Esophagus muscularis mucosa (tissue), 4 donors: ENCODE data around the gene RFX7. TPM values are rescaled to one million over a fixed set of nuclear protein-coding genes. Genes with fewer than 3 reads are reported as not detected.

Experiments used
- DNase-seq: peaks from one replicate; pipeline ENCODE4 v3.0.0-alpha.2; 2017; ENCODE audit errors: extremely low spot score
- H3K27ac ChIP-seq, 4 donors: fragments of 200-600 bp; sonication (generic); replicated peaks in 1 of 4; 1 replicate in 3 of 4; 2 replicates in 1 of 4; pipeline ENCODE4 v1.5.1; 2016 to 2019; ENCODE audit warnings: mild to moderate bottlenecking in 1 of 4
- H3K27me3 ChIP-seq, 4 donors: fragments of 200-600 bp; sonication (generic); one replicate each; pipeline versions ENCODE4 v1.5.1 to v1.6.0; 2016 to 2019
- H3K36me3 ChIP-seq, 4 donors: fragments of 200-600 bp; sonication (generic); one replicate each; pipeline ENCODE4 v1.5.1; 2016 to 2019
- H3K4me1 ChIP-seq, 4 donors: fragments of 200-600 bp; sonication (generic); one replicate each; pipeline ENCODE4 v1.5.1; 2016 to 2019
- H3K4me3 ChIP-seq, 4 donors: fragments of 200-600 bp; sonication (generic); 1 replicate in 2 of 4; 2 replicates in 2 of 4; pipeline ENCODE4 v1.5.1; 2016 to 2019; ENCODE audit warnings: mild to moderate bottlenecking in 4 of 4, moderate library complexity in 1 of 4
- H3K9me3 ChIP-seq, 4 donors: fragments of 200-600 bp; sonication (generic); 1 replicate in 3 of 4; 2 replicates in 1 of 4; pipeline ENCODE4 v1.5.1; 2016 to 2019
- EP300 ChIP-seq: sonication (generic); formaldehyde crosslinking; IDR thresholded peaks from one replicate; pipeline ENCODE4 v1.6.1; 2017; ENCODE audit warnings: antibody characterized with exemption
- POLR2A ChIP-seq: fragments of 450-650 bp; IDR thresholded peaks from one replicate; pipeline ENCODE4 v1.6.1; 2017; ENCODE audit warnings: antibody characterized with exemption, moderate library complexity, mild to moderate bottlenecking, low read depth
- POLR2AphosphoS5 ChIP-seq, 2 donors: sonication (generic); formaldehyde crosslinking; IDR thresholded peaks; one replicate each; pipeline ENCODE4 v1.6.1; 2017; ENCODE audit warnings: antibody characterized with exemption in 2 of 2
- WGBS: methylation state at CpG from one replicate; pipeline ENCODE4 v1.1.5; 2018; 5-methylcytosine and 5-hydroxymethylcytosine counted together
- intact Hi-C: fragments of 100-400 bp; cut with DNase I; formaldehyde crosslinking; loops from one replicate; pipeline ENCODE4 v1.15.1; 2023
- total RNA-seq, 4 donors: library from RNA; depleted of rRNA; stranded (reverse); fragments of >200 nt; gene quantifications; one replicate each; pipeline versions ENCODE4 v1.1.0 to v1.2.1, GENCODE V29; 2016
- TF ChIP-seq, protein P1 (sequence below), 3 experiments: fragments of 200-600 bp in 2 of 3; fragments of 450-650 bp in 1 of 3; sonication (generic) in 2 of 3; IDR thresholded peaks; one replicate each; pipeline ENCODE4 v1.5.1; 2017 to 2019; ENCODE audit warnings: antibody characterized with exemption in 3 of 3, mild to moderate bottlenecking in 2 of 3, moderate library complexity in 1 of 3

The RFX7 gene
- total RNA-seq, 4 donors from 2014 or later: 5.4 to 8.3 (median 6.7) TPM

DNA sequence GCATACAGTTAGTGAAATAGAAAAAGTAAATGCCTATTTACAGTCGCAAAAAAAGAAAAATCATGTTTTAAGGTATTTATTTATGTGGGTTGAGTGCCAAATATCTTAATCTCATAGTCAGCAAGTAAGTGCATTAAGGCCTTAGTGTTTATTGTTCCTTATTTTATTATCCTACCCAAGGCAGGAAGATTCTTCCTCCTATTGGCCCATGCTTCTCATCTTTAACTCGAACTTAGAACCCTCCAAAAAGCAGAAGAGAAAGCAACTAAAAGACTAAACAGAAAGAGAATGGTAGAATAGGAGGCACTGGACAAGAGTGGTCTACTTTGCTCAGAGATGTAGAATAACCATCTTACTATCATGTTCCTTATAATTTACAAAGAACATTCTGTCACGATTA lies 7.5 kb downstream of the RFX7 start:
- peaks cover 0 to 15% (median 7%) of the 10 kb centered on the region in 4 donors for H3K9me3 ChIP-seq
- peaks cover 0 to 16% (median 4%) of the 10 kb centered on the region in 4 donors for H3K36me3 ChIP-seq
- no peak overlapping the region for H3K4me3 ChIP-seq
- no peaks in the 10 kb centered on the region for H3K27me3 ChIP-seq
- intact Hi-C loops: no loop called here
- peaks cover 0 to 8% (median 5%) of the 10 kb centered on the region in 4 donors for H3K4me1 ChIP-seq
- no peak overlapping the region for H3K27ac ChIP-seq
- no peak for TF ChIP-seq POLR2A
- TF ChIP-seq, protein P1, sequence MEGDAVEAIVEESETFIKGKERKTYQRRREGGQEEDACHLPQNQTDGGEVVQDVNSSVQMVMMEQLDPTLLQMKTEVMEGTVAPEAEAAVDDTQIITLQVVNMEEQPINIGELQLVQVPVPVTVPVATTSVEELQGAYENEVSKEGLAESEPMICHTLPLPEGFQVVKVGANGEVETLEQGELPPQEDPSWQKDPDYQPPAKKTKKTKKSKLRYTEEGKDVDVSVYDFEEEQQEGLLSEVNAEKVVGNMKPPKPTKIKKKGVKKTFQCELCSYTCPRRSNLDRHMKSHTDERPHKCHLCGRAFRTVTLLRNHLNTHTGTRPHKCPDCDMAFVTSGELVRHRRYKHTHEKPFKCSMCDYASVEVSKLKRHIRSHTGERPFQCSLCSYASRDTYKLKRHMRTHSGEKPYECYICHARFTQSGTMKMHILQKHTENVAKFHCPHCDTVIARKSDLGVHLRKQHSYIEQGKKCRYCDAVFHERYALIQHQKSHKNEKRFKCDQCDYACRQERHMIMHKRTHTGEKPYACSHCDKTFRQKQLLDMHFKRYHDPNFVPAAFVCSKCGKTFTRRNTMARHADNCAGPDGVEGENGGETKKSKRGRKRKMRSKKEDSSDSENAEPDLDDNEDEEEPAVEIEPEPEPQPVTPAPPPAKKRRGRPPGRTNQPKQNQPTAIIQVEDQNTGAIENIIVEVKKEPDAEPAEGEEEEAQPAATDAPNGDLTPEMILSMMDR (IDR thresholded peaks at IDR 0.05): no peak
- TF ChIP-seq POLR2AphosphoS5 (IDR thresholded peaks at IDR 0.05): no peak
- TF ChIP-seq EP300: no peak
- DNase-seq: no peak
- 48% methylated on average over 3 of the region's 3 CpGs for WGBS

DNA sequence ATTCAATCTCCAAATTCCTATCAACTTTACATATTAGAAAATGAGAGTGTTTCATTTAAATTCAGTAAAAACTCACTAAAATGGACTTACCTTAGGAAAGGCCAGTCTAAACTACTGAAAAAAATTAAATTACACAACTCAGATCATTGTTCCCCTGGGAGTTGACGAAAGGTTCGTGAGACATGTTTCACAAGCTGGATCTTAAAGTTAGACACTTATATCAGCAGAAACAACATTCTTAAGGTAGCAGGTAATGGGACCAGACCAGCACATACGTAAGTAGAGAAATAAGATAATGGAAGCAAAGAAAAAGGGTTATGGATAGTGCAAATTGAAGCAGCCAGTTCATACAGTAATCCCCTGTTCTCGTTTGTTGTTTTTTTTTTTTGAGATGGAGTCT lies 8.9 kb downstream of the RFX7 start:
- DNase-seq: no peak
- 77% methylated on average over 4 of the region's 4 CpGs for WGBS

DNA sequence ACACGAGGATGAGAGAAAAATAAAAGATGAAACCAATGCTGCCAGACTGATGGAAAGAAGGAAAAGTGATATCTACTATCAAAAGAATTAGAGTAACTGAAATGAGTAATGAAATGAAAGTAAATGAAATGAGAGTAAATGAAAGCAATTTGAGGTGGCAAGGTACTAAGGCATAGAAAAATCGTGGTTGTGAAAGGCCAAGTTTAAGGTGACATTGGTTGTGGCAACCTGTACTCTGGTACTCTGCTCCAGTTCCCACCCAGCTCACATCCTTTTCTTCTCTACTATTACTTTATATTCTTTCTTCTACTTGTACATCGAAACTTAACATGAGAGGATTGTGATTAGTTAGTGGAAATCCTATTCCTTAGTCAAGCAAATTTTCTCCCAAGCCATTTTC lies 10.1 kb downstream of the RFX7 start:
- Histone ChIP-seq H3K4me3 (no peak overlapping the region), H3K27me3 (no peaks in the 10 kb centered on the region), H3K36me3 (peaks cover 0 to 27% (median 4%) of the 10 kb centered on the region in 4 donors), H3K4me1 (peaks cover 0 to 8% (median 0%) of the 10 kb centered on the region in 4 donors), H3K27ac (no peak overlapping the region), H3K9me3 (peaks cover 0 to 15% (median 7%) of the 10 kb centered on the region in 4 donors)
- TF ChIP-seq POLR2A: no peak
- intact Hi-C loops: no loop called here
- 92% methylated on average over 3 of the region's 3 CpGs for WGBS
- no peak for DNase-seq

More for the DNA sequence above, 8.9 kb downstream of the RFX7 start:
- no peaks in the 10 kb centered on the region for H3K27me3 ChIP-seq
- TF ChIP-seq POLR2AphosphoS5 (IDR thresholded peaks at IDR 0.05) (no peak), POLR2A (no peak), EP300 (no peak)
- TF ChIP-seq, protein P1 (IDR thresholded peaks at IDR 0.05): no peak
- H3K4me3 ChIP-seq: no peak overlapping the region
- H3K4me1 ChIP-seq: peaks cover 0 to 8% (median 0%) of the 10 kb centered on the region in 4 donors
- peaks cover 0 to 15% (median 7%) of the 10 kb centered on the region in 4 donors for H3K9me3 ChIP-seq
- H3K27ac ChIP-seq: no peak overlapping the region
- peaks cover 0 to 22% (median 4%) of the 10 kb centered on the region in 4 donors for H3K36me3 ChIP-seq
- intact Hi-C loops: no loop called here

DNA sequence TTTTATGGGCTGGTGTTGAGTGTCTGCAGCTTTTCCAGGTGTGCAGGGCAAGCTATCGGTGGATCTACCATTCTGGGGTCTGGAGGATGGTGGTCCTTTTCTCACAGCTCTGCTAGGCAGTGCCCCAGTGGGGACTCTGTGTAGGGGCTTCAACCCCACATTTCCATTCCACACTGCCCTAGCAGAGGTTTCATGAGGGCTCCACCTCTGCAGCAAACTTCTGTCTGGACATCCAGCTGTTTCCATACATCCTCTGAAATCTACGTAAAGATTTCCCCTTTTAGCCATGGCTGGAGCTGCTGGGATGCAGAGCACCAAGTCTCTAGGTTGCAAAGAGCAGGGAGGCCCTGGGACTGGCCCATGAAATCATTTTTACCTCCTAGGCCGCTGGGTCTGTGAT lies 11.6 kb downstream of the RFX7 start:
- 100% methylated on average over 3 of the region's 3 CpGs for WGBS
- no peak overlapping the region for H3K4me3 ChIP-seq

DNA sequence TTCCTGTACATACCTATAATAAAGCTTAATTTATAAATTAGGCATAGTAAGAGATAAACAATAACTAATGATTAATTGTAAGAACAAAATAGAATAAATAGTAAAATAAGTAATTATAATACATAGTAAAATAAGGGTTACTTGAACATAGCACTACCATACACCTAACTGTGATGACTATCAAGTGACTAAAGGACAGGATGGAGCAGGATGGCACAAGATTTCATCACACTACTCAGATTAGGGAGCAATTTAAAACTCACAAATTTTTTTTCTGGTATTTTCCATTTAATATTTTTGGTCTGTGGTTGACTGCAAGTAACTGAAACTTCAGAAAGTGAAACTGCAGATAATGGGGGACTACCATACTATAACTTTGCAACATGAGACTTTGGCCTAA lies 14.8 kb downstream of the RFX7 start:
- no peak overlapping the region for H3K4me3 ChIP-seq
- DNase-seq: no peak
- H3K4me1 ChIP-seq: peaks cover 0 to 13% (median 4%) of the 10 kb centered on the region in 4 donors
- intact Hi-C loops: no loop called here
- H3K27ac ChIP-seq: no peak overlapping the region
- TF ChIP-seq EP300 (no peak), POLR2AphosphoS5 (IDR thresholded peaks at IDR 0.05) (no peak), POLR2A (no peak)
- TF ChIP-seq, protein P1 (IDR thresholded peaks at IDR 0.05): no peak
- H3K27me3 ChIP-seq: no peaks in the 10 kb centered on the region
- H3K36me3 ChIP-seq: peaks cover 0 to 27% (median 4%) of the 10 kb centered on the region in 4 donors
- H3K9me3 ChIP-seq: peaks cover 0 to 15% (median 12%) of the 10 kb centered on the region in 4 donors

More for the DNA sequence above, 11.6 kb downstream of the RFX7 start:
- peaks cover 0 to 27% (median 4%) of the 10 kb centered on the region in 4 donors for H3K36me3 ChIP-seq
- TF ChIP-seq EP300 (no peak), POLR2A (no peak), POLR2AphosphoS5 (IDR thresholded peaks at IDR 0.05) (no peak)
- TF ChIP-seq, protein P1 (IDR thresholded peaks at IDR 0.05): no peak
- no peak for DNase-seq
- no peak overlapping the region for H3K27ac ChIP-seq
- H3K9me3 ChIP-seq: peaks cover 0 to 15% (median 12%) of the 10 kb centered on the region in 4 donors
- intact Hi-C loops: no loop called here
- H3K27me3 ChIP-seq: no peaks in the 10 kb centered on the region
- H3K4me1 ChIP-seq: peaks cover 0 to 8% (median 0%) of the 10 kb centered on the region in 4 donors
